Lung (tissue), 12 donors: ENCODE data around the gene STRA6. TPM values are rescaled to one million over a fixed set of nuclear protein-coding genes. Genes with fewer than 3 reads are reported as not detected.

Experiments used
- ATAC-seq: fragments of 200-7000 bp; cut with Tn5 transposase; one replicate; pipeline ENCODE4 v1.9.1; 2020; ENCODE audit warnings: moderate number of reproducible peaks; ENCODE audit not compliant: insufficient read depth, low FRiP score
- DNase-seq, 3 donors: peaks; one replicate each; pipeline ENCODE4 v3.0.0-alpha.2; 2013 to 2017
- H3K27ac ChIP-seq, 2 donors: one replicate each; pipeline ENCODE4 v1.5.1; 2013; ENCODE audit warnings: mild to moderate bottlenecking in 2 of 2, moderate library complexity in 2 of 2, control low read depth in 1 of 2, inconsistent platforms in 1 of 2, low read depth in 1 of 2, low read length in 1 of 2
- H3K27me3 ChIP-seq, 3 donors: one replicate each; pipeline ENCODE4 v1.5.1; 2013; ENCODE audit warnings: low read length in 2 of 3; ENCODE audit not compliant: control insufficient read depth in 3 of 3, insufficient read depth in 3 of 3
- H3K36me3 ChIP-seq, 4 donors: one replicate each; pipeline ENCODE4 v1.5.1; 2013; ENCODE audit warnings: low read length in 4 of 4, mild to moderate bottlenecking in 1 of 4, moderate library complexity in 1 of 4; ENCODE audit not compliant: control insufficient read depth in 4 of 4, insufficient read depth in 4 of 4
- H3K4me1 ChIP-seq, 5 donors: one replicate each; pipeline ENCODE4 v1.5.1; 2013; ENCODE audit warnings: low read length in 5 of 5, mild to moderate bottlenecking in 2 of 5, moderate library complexity in 1 of 5; ENCODE audit not compliant: control insufficient read depth in 5 of 5, insufficient read depth in 5 of 5
- H3K4me3 ChIP-seq: one replicate; pipeline ENCODE4 v1.5.1; 2013; ENCODE audit warnings: mild to moderate bottlenecking, control low read depth, moderate library complexity
- H3K9ac ChIP-seq, 2 donors: one replicate each; pipeline ENCODE4 v1.5.1; 2013; ENCODE audit warnings: low read length in 2 of 2, control low read depth in 1 of 2; ENCODE audit not compliant: insufficient read depth in 1 of 2
- H3K9me3 ChIP-seq, 4 donors: one replicate each; pipeline ENCODE4 v1.5.1; 2013; ENCODE audit warnings: low read length in 3 of 4, mild to moderate bottlenecking in 1 of 4, moderate library complexity in 1 of 4; ENCODE audit not compliant: control insufficient read depth in 4 of 4, insufficient read depth in 3 of 4
- CTCF ChIP-seq: IDR thresholded peaks from 2 replicates; pipeline ENCODE4 v1.5.1; 2012; ENCODE audit warnings: mild to moderate bottlenecking; ENCODE audit errors: control extremely low read depth, extremely low read depth
- WGBS, 2 donors: extraction: QIAGEN DNeasy Blood & Tissue Kit; methylation state at CpG; one replicate each; pipeline ENCODE4 v1.1.7; 2013; 5-methylcytosine and 5-hydroxymethylcytosine counted together
- polyA plus RNA-seq, 2 donors: library from polyadenylated mRNA; stranded (reverse); fragments of 200-250 nt; gene quantifications; one replicate each; pipeline ENCODE4 v1.2.1, GENCODE V29; 2013
- total RNA-seq, 2 donors: library from RNA; depleted of rRNA in 1 of 2; stranded (reverse); fragments of >200 nt in 1 of 2; gene quantifications; one replicate each; pipeline ENCODE4 v1.2.1, GENCODE V29; 2014 to 2021
- donor health status: control.
- donor health status: control.
- donor health status: Bipolar disorder and iron deficiency.
- donor health status: healthy.
- donor health status: DM: yes; HTN: yes; CAD: no.

STRA6 gene
- total and polyA plus RNA-seq, 4 donors, result 0.40 to 2.6 (median 0.78) TPM

GRCh38 chr15:74221399-74222239 is 19.0 kb upstream of the STRA6 start:
- Histone ChIP-seq H3K36me3 (no peaks in the 10 kb centered on the region), H3K27me3 (peaks cover 0 to 3% (median 2%) of the 10 kb centered on the region in 3 donors), H3K9me3 (no peaks in the 10 kb centered on the region), H3K27ac (no peak overlapping the region), H3K4me1 (peaks cover 0 to 26% (median 2%) of the 10 kb centered on the region in 5 donors), H3K4me3 (no peak overlapping the region), H3K9ac (no peak overlapping the region)
- ATAC-seq (no peak), DNase-seq (no peak)
- TF ChIP-seq CTCF, result no peak
- 52 to 62% methylated on average over 12 of the region's 12 CpGs for WGBS, 2 donors

GRCh38 chr15:74220475-74221248 is 18.1 kb upstream of the STRA6 start:
- Histone ChIP-seq H3K27ac (no peak overlapping the region), H3K27me3 (peaks cover 0 to 3% (median 2%) of the 10 kb centered on the region in 3 donors), H3K4me1 (peaks cover 0 to 26% (median 0%) of the 10 kb centered on the region in 5 donors), H3K36me3 (no peaks in the 10 kb centered on the region), H3K4me3 (no peak overlapping the region), H3K9ac (no peak overlapping the region), H3K9me3 (no peaks in the 10 kb centered on the region)
- ATAC-seq (no peak), DNase-seq (no peak)
- TF ChIP-seq CTCF, result no peak
- WGBS, 2 donors, result 55 to 65% methylated on average over 11 of the region's 11 CpGs

- Histone ChIP-seq H3K4me1 (peaks cover 0 to 33% (median 5%) of the 10 kb centered on the region in 5 donors), H3K27ac (no peak overlapping the region), H3K9me3 (no peaks in the 10 kb centered on the region), H3K36me3 (no peaks in the 10 kb centered on the region), H3K27me3 (peaks cover 0 to 3% (median 2%) of the 10 kb centered on the region in 3 donors), H3K9ac (no peak overlapping the region), H3K4me3 (no peak overlapping the region)
- TF ChIP-seq CTCF, result no peak
- 91 to 92% methylated on average over 15 to 16 of the region's 16 CpGs for WGBS, 2 donors
- no peak for DNase-seq
- ATAC-seq, result no peak
Observed at GRCh38 chr15:74217907-74218885, 15.6 kb upstream of the STRA6 start.
